DMS153 (cell line): ENCODE measurements around the gene TPD52L2.

Experiments used
- DNase-seq: peaks from one replicate; lab custom pipeline; 2025; lab: John Stamatoyannopoulos, UW

The TPD52L2 gene

DNA sequence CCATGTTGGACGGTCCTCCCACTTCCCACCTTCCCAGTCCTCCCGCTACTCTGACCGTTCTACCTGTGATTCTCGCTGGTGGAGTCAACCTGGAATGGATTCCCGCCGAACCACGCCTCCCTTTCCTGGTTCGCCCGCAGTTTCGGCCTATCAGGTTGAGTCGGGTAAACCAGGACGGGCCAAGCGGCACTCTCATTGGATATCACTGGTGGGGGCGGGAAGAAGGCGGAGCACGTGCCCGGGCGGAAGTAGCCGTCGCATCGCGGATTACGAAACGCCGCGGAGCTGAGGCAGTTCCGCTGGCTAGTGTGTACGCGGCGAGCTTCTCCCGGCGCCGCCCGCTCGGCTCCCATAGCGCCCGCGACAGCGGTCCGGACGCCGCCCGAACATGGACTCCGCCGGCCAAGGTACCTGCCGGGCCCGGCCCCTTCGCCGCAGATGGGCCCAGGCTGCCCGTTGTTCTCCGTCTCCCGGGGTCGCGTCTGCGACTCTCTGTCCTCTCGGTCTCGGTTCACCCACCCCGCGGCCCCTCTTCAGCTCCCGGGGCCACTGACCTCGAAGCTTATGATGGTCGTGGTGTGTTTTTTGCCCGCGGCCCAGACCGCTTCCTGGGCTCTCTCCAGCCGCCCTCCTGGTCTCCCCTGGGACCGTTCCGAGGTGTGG, at the start of gene TPD52L2:
TSS of gene TPD52L2 (plus strand) at position 293 of the 663 bp plus-strand sequence. CDS start at position 389, 96 bp downstream.
- peak; percentile 99 for DNase-seq

DNA sequence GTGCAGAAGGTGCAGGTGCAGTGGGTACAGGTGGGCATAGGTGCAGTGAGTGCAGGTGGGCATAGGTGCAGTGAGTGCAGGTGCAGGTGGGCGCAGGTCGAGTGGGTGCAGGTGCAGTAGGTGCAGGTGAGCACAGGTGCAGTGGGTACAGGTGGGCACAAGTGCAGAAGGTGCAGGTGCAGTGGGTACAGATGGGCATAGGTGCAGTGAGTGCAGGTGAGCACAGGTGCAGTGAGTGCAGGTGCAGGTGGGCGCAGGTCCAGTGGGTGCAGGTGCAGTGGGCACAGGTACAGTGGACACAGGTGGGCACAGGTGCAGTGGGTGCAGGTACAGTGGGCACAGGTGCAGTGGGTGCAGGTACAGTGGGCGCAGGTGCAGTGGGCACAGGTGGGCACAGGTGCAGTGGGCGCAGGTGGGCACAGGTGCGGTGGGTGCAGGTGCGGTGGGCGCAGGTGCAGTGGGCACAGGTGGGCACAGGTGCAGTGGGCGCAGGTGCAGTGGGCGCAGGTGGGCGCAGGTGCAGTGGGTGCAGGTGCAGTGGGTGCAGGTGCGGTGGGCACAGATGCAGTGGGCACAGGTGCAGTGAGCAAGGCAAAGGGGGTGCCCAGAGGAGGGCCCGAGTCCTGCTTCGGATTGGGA, 49.3 kb upstream of the TPD52L2 start:
- DNase-seq: no peak

DNA sequence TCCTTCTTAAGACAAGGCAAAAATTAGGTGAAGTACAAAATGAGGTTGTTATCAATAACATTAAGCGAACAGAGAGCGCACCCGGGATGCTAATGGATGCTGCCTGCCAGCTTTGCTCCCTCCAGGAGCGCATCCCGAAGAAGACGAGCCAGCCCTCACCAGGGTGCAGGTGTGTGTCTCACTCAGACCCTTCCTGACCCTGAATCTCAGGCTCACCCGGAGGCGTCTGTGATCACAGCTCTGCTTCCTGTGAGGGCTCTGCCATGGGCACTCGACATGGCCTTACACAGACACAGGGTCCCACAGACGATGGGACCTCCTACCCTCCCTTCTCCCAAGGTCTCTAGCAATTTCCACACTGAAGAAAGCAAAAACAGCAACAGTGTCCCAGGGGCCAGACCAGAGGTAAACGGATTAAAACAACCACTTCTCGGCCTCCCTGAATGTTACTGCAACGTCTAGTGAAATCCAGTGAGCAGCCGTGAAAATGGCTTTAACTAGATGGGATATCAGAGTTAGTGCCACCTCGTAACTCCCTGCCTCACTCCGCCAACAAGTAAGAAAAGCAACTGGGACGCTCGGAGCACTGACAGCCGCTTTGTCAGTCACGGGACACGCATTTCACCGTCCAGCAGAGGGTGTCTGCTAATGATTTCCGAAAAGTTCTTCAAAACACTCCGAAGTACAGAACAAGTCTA, 45.7 kb upstream of the TPD52L2 start:
- no peak for DNase-seq

DNA sequence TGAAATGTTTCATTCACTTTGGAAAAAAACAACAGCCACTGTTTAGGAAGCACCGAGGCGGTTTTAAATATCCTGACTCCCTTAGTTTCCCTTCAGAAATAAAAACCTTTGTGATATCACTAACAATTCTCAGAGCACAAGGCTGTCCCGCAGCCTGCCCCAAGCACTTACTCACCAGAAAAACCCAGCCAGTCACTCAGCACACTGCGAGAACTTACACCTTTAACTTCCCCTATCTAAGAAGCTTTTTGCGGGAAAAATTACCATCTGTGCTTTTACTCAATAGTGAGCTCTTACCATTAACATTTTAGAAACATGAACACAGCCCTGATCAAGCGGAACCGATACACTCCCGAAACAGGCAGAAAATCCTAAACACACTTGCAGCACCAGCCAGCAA, 43.3 kb upstream of the TPD52L2 start:
- no peak for DNase-seq

DNA sequence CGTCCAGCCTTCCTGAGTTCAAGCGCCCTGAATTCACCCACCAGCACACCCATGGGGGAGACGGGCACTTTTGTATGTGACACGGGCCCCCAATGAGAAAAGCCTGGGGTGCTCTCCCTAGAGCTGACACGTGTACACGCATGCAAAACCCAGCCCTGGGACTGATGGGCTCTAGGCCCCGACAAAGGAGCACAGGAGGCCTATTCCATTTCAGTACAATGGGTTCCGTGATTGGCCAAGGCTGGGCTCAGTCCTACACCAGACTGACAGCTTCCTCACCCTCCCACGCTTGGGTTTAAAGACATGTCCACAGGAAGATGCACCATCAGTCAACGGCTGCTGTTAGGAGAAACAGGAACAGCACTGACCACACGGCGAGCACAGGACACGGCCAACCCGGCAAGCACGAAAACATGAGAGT, 42.8 kb upstream of the TPD52L2 start:
- no peak for DNase-seq

DNA sequence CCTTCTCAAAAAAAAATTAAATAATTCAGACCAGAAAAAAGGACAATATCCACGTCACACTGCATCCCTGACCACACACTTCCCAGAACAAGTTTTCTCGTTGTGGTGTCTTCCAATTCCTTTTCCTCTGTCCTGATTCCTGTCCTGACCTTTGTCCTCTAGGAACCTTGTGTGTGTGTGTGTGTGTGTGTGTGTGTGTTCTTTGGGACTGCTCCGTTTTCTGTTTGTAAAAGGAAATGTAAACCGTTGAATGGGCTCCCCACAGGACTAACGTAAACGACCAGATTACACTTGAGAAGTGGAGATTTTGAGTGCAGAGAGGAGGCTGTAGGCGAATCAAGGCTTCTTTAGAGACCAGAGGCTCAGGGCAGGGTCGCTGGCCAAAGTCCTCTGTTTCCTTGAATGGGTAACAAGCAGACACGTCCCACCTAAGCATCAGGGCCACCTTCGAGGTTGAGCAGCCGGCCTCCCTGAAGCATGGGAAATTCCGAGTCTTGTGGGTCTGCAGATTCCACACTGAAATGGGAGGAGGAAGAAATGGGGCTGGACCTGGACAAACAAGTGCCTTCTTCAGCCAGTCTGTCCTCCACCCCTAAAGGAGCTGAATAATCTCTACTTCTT, 41.3 kb upstream of the TPD52L2 start:
- DNase-seq: no peak

DNA sequence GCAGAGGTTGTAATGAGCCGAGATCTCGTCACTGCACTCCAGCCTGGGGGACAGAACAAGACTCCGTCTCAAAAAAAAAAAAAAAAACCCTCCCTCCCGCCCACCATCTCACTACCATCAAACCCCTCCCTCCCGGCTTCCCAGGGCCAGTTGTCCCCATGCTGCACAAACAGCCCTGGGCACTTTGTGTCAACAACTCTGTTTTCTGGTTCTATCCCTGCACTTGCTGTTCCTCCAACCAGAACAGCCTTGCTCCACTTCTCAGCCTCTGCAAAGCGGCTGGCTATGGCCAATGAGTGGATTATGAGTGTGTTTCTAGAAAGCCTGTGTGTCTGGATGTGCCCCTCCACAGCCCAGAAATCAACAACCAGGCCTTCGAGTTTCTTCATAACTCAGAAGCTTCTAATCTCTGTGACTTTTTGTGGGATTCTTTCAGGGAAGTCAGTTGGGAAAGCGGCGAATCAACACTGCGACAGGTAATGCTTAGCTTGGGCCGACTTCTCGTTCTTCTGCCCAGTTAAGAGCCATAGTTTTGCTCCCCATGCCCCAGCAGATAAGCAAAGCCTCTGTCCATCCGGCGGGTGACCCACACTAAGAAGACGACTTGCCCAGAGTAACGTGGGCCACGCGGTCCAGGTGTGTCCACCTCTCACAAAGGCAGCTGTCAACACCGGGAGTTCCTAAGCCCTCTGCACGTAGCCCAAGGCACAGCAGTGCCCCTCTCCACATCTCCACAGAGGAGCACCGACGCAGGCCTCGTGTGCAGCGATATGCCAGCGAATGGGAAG, 39.5 kb upstream of the TPD52L2 start:
- no peak for DNase-seq

DNA sequence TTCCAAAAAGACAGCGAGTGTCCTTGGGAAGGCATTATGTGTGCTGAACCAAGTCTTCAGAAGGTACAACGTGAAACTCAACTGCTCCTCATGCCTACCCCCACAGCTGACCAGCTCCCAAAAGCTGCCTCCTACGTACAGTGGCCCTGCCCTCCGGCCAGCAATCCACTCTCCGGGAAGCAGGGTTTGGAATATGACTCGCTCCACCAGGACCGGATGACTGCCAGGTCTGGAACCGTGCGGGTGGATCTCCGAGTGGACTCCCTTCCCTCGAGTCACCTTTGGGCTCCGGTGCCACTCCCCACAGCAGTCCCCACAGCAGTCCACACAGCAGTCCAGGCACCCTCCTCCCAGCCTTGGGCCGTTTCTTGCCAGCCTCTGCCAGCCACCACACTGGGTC, 38.3 kb upstream of the TPD52L2 start:
- no peak for DNase-seq

DNA sequence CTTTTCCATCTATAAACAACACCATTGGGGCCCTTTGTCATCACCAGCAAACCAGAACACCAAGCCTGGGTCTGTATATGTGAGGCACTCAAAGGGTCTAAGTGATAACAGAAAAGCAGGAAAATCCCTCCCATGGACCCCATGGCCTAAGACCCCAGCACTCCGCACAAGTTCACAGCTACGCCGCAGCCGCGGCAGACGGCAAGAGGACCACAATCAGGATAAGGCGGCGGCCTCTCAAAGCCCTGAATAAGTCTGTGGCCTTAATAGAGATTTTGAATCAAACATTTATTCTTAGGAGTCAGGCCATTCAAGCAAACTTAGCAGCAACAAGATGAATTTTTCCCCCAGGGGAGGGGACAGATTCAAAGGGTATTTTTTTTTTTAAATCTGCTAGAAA, 36.9 kb upstream of the TPD52L2 start:
- no peak for DNase-seq

DNA sequence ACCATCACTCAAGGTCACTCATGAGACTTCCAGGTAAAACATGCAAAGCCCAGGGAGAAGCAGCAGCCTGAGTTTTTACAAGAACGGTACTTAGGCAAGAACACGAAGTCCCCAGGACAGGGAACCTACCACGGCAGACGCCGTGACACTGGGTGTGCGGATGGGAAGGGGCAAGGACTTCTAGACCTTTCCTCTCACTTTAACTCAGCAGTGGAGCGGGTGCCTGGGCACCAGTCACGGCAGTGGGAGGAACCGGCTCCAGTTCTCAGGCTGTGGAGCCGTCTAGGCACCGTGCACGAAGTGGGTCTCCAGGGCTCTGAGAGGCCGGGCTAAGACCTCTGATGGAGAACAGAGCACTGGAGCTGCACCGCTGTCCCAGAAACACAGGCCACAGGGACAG, 36.5 kb upstream of the TPD52L2 start:
- DNase-seq: no peak

DNA sequence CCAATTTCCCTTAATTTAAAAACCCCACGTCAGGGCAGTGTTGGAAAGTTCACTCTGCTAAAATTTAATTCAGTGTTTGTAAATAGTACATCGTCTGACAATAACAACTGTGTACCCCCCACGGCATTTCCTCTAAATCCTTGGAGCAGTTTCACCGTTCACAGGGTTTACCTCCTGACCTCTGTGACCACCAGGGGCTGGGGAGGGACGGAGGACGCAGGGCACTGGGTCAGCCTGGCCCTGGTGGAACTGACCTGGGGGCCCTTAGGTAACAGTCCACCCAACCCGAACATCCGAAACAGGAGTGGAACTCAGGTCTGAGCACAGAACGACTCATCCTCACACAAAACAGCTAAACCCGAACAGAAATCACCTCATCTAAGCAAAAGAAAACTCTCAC, 36.1 kb upstream of the TPD52L2 start:
- no peak for DNase-seq

DNA sequence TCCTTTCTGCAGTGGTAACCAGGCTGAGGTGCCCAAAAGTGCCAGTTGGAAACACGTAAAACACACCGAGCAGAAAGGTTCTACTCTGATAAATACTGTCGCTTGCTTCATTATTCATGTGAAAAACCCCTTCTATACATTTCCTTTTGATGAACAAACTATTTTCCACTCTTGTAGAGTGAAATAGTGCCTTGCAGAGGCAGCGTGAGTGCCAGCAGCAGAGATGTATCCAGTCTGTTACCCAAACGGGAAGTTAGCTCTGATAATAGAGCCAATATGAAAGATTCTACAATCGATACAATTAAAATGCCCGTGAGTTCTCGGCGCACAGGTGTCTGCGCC, 35.5 kb upstream of the TPD52L2 start:
- DNase-seq: no peak

DNA sequence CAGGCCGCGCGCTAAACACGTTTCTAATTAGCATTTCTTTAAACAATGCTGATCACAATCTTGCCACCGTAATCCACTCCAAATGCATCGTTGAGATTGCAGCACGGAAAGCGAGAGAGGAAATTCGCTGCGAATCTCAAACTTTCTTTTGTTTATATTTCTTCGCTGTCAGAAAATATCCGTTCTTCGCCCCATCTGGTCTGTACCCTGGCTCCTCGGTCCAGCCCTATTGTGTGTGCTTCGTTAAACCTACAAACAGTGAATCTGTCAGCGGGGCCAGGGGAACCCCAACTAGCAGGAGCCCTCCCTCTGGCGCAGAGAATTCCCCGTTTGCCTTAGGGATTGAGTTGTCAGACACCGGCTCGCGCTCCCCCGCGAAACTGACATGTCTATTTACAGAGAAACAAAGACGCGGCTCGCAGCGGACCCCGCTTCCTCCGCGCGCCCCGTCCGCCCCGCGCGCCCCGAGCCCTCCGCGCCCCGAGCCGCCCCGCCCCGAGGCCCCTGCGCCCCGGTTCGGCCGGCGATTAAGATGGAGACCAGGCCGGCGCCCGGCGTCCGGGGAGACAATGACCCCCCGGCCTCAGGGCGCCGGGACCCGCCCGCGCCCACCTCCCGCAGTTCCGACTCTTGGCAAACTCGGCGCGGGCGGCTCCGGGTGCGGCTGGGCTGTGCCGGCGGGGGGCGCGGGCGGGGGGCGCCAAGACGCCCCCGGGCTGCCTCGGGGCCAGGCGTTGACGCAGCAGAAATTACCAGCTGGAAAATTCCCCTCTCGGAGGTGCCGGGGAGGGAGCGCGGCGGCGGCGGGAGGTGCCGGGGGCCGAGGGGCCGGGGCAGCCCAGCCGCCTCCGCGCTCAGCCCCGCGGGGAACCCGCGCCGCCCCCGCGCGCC, 34.9 kb upstream of the TPD52L2 start:
- no peak for DNase-seq

DNA sequence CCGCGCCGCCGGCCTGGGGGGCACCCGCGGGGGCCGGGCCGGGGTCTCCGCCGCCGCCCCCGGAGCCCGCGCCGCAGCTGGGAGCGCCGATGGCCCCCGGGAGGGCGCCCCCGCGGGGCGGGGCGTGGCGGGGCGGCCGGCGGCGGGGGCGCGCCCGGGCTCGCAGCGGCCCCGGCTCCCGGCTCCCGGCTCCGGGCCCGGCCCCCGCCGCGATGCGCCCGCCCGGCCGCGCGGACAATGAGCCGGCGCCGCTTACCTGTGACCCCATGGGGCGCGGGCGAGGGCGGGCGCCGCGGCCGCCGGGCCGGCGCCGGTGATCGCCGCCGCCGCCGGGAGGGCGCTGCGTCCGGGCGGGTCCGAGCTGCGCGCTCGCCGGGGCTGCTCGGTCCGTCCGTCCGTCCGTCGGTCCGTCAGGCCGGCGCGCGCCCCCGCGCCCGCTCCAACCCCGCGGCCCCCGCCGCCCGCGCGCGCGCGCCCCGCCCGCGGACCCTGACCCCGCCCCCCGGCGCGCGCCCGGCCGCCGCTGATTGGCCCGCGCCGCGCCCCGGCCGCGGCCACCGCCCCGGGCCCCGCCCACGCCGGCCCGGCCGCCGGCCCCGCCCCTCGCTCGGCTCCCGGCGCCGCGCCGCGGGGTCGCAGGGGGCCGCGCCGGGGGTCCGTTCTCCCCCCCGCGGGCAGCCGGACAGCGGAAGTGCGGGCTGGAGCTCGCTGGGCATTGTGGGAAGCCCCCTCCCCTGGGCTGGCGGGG, 34.1 kb upstream of the TPD52L2 start, which contains the start of gene ZBTB46:
TSS of gene ZBTB46 (minus strand) at position 424 of the 748 bp plus-strand sequence. CDS start 40,507 bp downstream, outside the sequence.
- no peak for DNase-seq

DNA sequence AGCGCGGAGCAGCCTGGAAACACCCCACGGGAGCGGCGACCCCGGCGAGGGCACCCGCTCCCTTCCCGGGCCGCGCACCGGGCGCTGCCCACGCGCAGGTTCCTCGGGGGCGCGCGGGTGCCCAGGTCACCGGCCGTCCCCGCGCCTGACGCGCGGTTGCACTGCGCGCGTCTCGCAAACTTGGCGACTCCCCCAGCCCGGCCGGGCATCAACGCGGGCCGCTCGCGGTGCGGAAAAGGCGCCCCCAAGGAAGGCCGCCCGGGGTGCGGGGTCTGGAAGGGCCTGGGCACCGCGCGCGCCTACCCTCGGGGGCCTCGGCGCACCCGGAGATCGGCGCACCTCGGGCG, 33.5 kb upstream of the TPD52L2 start:
- no peak for DNase-seq

DNA sequence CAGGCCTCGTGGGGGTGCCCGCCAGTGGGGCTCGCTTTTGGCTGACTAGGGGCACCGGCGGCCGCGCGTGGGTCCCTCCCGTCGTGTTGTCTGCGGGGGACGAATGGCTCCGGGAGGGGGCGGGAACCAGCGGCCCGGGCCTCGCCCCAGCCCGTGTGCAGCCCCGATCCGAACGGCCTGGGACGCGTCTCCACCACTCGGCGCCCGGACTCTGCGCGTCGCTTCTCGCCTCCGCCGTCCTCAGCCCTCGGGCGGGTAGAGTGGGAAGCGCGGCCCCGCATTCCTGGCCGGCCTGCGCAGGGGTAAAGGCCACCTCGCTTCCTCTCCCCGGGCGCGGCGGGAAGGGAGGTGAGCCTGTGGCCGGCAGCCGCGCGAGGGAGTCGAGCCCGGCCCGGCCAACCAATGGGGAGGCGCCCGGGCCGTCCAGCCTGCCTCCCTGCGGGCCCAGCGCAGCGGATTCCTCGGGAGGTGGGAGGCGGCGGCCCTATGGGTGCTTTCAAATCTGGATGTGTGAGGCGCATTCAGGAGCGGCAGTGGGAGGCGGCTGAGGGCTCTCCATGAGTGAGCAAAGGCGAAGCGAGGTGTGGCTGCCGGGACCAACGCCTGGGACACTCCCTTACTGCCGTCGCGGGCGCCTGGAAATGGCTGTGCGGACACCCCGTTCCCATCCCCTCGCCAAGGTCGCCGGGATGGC, 32.9 kb upstream of the TPD52L2 start:
- no peak for DNase-seq

DNA sequence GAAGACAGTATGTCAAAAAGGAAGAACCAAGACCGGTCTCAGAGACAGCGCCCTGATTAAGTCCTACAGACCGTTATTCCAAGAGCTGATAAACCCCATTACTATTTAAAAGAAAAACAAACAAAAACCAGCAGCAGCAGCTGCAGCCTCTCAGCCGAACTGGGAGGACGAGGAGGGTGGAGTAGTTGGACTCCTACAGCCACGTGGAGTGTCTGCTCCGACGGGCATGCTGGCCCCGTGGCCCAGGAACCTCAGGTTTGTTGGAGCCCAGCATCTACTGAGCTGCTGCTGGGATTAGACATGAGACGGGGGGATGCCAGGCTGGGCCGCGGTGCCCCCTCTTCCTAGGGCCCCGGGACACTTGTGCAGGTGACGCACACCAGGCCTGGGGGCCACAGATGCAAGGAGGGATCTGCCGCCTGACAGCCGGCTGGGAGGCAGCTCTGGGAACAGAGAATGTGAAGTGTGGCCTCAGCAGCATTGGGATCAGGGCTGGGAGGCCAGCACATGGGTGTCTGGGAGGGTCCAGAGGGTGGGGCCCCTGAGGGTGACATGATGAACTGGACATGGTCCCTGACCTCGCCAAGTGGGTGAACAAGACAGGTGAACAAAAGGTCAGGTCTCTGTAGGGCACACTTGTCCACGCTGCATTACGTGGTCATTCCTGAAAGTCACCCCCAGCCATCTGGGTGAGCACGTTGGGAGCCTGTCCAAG, 31.1 kb upstream of the TPD52L2 start:
- DNase-seq: no peak

DNA sequence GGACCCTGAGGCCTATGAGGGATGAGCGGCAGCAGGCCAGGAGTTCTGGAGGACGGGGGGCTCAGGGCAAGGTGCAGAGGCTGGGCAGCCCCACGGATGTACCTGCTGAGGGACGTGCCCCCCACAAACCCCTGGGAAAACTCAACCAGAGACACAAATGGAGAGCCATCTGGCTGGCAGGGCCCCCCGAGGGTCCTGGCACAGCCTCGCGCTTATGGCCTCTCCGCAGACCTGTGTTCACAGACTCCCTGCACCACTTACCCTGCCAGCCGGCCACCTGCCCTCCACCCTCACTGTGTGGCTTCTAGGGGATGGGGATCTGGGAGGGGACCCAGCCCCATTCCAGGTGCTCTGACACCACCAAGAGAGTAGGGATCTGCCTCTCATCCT, 30.6 kb upstream of the TPD52L2 start:
- no peak for DNase-seq
